HCT116 (cell line): ENCODE measurements around the gene PKHD1. TPM values are rescaled to one million over a fixed set of nuclear protein-coding genes. Genes with fewer than 3 reads are reported as not detected.
A peak's percentile ranks its signal among the peaks of the same experiment; 100 is the strongest.

Experiments
- ATAC-seq: fragments of 200-7000 bp; cut with Tn5 transposase; 2 replicates; pipeline ENCODE4 v1.9.1; 2020; ENCODE audit warnings: mild to moderate bottlenecking, moderate library complexity
- BruUV-seq: library from RNA; stranded (reverse); fragments of 400-500 nt; replicated peaks from 2 replicates; lab custom pipeline; 2021; lab: Mats Ljungman, UMichigan
- CTCF ChIA-PET: fragments of 300-600 bp; sonication (Branson Sonifier 250); formaldehyde crosslinking; loops from one replicate; lab custom pipeline; 2021; ENCODE audit warnings: antibody characterized with exemption; lab: Charles Lee
- POLR2A ChIA-PET: fragments of 300-600, 350-600 bp; sonication (Branson Sonifier 250); formaldehyde crosslinking; loops from one replicate; lab custom pipeline; 2021; ENCODE audit warnings: antibody characterized with exemption; lab: Charles Lee
- RAD21 ChIA-PET, 2 experiments: fragments of 300-600 bp; sonication (Branson Sonifier 250); formaldehyde crosslinking; loops; one replicate each; lab custom pipeline; 2023; ENCODE audit warnings: low total read pairs in 2 of 2; ENCODE audit not compliant: uncharacterized antibody in 2 of 2, unreplicated experiment in 2 of 2, low non-redundant PET in 1 of 2; lab: Charles Lee
- DNase-seq: peaks from one replicate; pipeline ENCODE4 v3.0.0-alpha.2; 2010; ENCODE audit warnings: low read depth, low spot score
- H2AFZ ChIP-seq: fragments of 200-600 bp; shearing (Covaris generic), sonication (generic); 2 replicates; pipeline ENCODE4 v1.6.1; 2017; ENCODE audit warnings: low read depth, mixed run types, mixed read lengths, antibody characterized with exemption, low read length; ENCODE audit not compliant: poor library complexity, severe bottlenecking
- H3K27ac ChIP-seq: 2 replicates; pipeline ENCODE4 v1.5.1; 2012; ENCODE audit warnings: low read depth, low read length
- H3K27me3 ChIP-seq: fragments of 200-600 bp; sonication (generic); 2 replicates; pipeline ENCODE4 v1.6.1; 2016; ENCODE audit warnings: mixed run types, low read length, mixed read lengths; ENCODE audit not compliant: insufficient read depth
- H3K36me3 ChIP-seq, 2 experiments: fragments of 200-500 bp in 1 of 2; fragments of 200-600 bp in 1 of 2; sonication (Bioruptor generic) in 1 of 2; sonication (generic) in 1 of 2; 2 replicates each; pipeline versions ENCODE4 v1.5.1 to v1.6.1; 2014 to 2016; ENCODE audit warnings: low read length in 2 of 2, inconsistent platforms in 1 of 2, mixed read lengths in 1 of 2, mixed run types in 1 of 2; ENCODE audit not compliant: insufficient read depth in 2 of 2, control insufficient read depth in 1 of 2
- H3K4me1 ChIP-seq, 2 experiments: fragments of 200-600 bp in 1 of 2; sonication (generic) in 1 of 2; 2 replicates each; pipeline versions ENCODE4 v1.5.1 to v1.6.1; 2012 to 2017; ENCODE audit warnings: low read length in 2 of 2, inconsistent platforms in 1 of 2, mild to moderate bottlenecking in 1 of 2, mixed read lengths in 1 of 2, mixed run types in 1 of 2, moderate library complexity in 1 of 2; ENCODE audit not compliant: insufficient read depth in 2 of 2, control insufficient read depth in 1 of 2
- H3K4me2 ChIP-seq: fragments of 200-600 bp; sonication (generic); 2 replicates; pipeline ENCODE4 v1.6.1; 2017; ENCODE audit warnings: mixed run types, low read length, mixed read lengths
- H3K4me3 ChIP-seq, 2 experiments: fragments of 200-600 bp in 1 of 2; sonication (generic) in 1 of 2; replicated peaks in 1 of 2; 2 replicates each; pipeline ENCODE4 v1.5.1; 2011 to 2016; ENCODE audit warnings: low read length in 2 of 2, control low read depth in 1 of 2, low read depth in 1 of 2, mild to moderate bottlenecking in 1 of 2, mixed read lengths in 1 of 2, mixed run types in 1 of 2
- H3K79me2 ChIP-seq: fragments of 200-600 bp; sonication (generic); 2 replicates; pipeline ENCODE4 v1.6.1; 2017; ENCODE audit warnings: mild to moderate bottlenecking, mixed run types, low read length, moderate library complexity, mixed read lengths; ENCODE audit not compliant: insufficient read depth
- H3K9ac ChIP-seq: fragments of 200-600 bp; sonication (generic); 2 replicates; pipeline ENCODE4 v1.6.1; 2016; ENCODE audit warnings: low read length, mixed read lengths
- H3K9me2 ChIP-seq: fragments of 200-600 bp; sonication (generic), shearing (Covaris generic); 2 replicates; pipeline ENCODE4 v1.6.1; 2017; ENCODE audit warnings: mixed run types, mild to moderate bottlenecking, moderate library complexity; ENCODE audit not compliant: insufficient read depth
- H3K9me3 ChIP-seq, 2 experiments: fragments of 200-500 bp in 1 of 2; fragments of 200-600 bp in 1 of 2; sonication (Bioruptor generic) in 1 of 2; sonication (generic) in 1 of 2; 2 replicates each; pipeline ENCODE4 v1.6.1; 2014 to 2017; ENCODE audit warnings: low read length in 2 of 2, mixed read lengths in 2 of 2, inconsistent platforms in 1 of 2, low read depth in 1 of 2, mild to moderate bottlenecking in 1 of 2, mixed run types in 1 of 2, moderate library complexity in 1 of 2; ENCODE audit not compliant: control insufficient read depth in 1 of 2, insufficient read depth in 1 of 2
- H4K20me1 ChIP-seq: fragments of 200-600 bp; sonication (generic), shearing (Covaris generic); 2 replicates; pipeline ENCODE4 v1.6.1; 2017; ENCODE audit warnings: mixed run types, mild to moderate bottlenecking, moderate library complexity; ENCODE audit not compliant: insufficient read depth
- CTCF ChIP-seq, 3 experiments: fragments of 200-600 bp in 1 of 3; sonication (generic) in 1 of 3; IDR thresholded peaks in 2 of 3; conservative IDR thresholded peaks in 1 of 3; 2 replicates each; pipeline ENCODE4 v1.5.1; 2012 to 2017; ENCODE audit warnings: low read depth in 2 of 3, low read length in 2 of 3, antibody characterized with exemption in 1 of 3, borderline replicate concordance in 1 of 3, control low read depth in 1 of 3, mild to moderate bottlenecking in 1 of 3, mixed read lengths in 1 of 3, mixed run types in 1 of 3, moderate library complexity in 1 of 3; ENCODE audit not compliant: insufficient read depth in 1 of 3
- EZH2 ChIP-seq: fragments of 200-600 bp; sonication (generic); IDR thresholded peaks from 2 replicates; pipeline ENCODE4 v1.6.1; 2017; ENCODE audit warnings: antibody characterized with exemption, mixed run types
- MAX ChIP-seq: IDR thresholded peaks from 2 replicates; pipeline ENCODE4 v1.6.1; 2012
- POLR2AphosphoS5 ChIP-seq: IDR thresholded peaks from 2 replicates; pipeline ENCODE4 v1.6.1; 2011; ENCODE audit warnings: mild to moderate bottlenecking, low read depth, low read length, moderate library complexity
- RAD21 ChIP-seq: IDR thresholded peaks from 2 replicates; pipeline ENCODE4 v1.6.1; 2012; ENCODE audit warnings: low read depth, mild to moderate bottlenecking
- REST ChIP-seq: IDR thresholded peaks from 2 replicates; pipeline ENCODE4 v1.6.1; 2012; ENCODE audit warnings: low read depth
- YY1 ChIP-seq: IDR thresholded peaks from 2 replicates; pipeline ENCODE4 v1.6.1; 2011; ENCODE audit warnings: low read length, low read depth, moderate library complexity, mild to moderate bottlenecking; ENCODE audit not compliant: insufficient replicate concordance; ENCODE audit errors: extremely low read depth
- ZBTB33 ChIP-seq: IDR thresholded peaks from 2 replicates; pipeline ENCODE4 v1.6.1; 2011; ENCODE audit warnings: mild to moderate bottlenecking, low read length, moderate library complexity; ENCODE audit not compliant: insufficient replicate concordance; ENCODE audit errors: extremely low read depth
- intact Hi-C: fragments of 100-400 bp; cut with micrococcal nuclease; formaldehyde crosslinking; loops from 2 replicates; pipeline ENCODE4 v1.10.0; 2022
- total RNA-seq: library from RNA; stranded (reverse); gene quantifications from one replicate; pipeline ENCODE4 v1.2.1, GENCODE V29; 2021; ENCODE audit not compliant: unreplicated experiment

Gene PKHD1
- total RNA-seq, 1 experiment from 2014 or later = not detected

- Histone ChIP-seq H3K27me3 (peaks cover 4% of the 10 kb centered on the region; the same call in 1 of the 2 replicates), H3K79me2 (no peaks in the 10 kb centered on the region), H3K4me2 (no peak overlapping the region), H3K36me3 (no peaks in the 10 kb centered on the region), H2AFZ (no peak overlapping the region), H3K4me3 (no peak overlapping the region), H3K9ac (no peak overlapping the region), H4K20me1 (no peaks in the 10 kb centered on the region), H3K4me1 (no peaks in the 10 kb centered on the region), H3K9me3 (no peaks in the 10 kb centered on the region), H3K9me2 (no peaks in the 10 kb centered on the region), H3K27ac (no peak overlapping the region)
- no TSS peak for BruUV-seq
- ChIA-PET CTCF (interaction anchor here (0.9 to 1.9 kb wide), 2 partner anchors 11 to 28 kb away, joined by 3 to 6 read pairs; no protein-coding TSS in a partner anchor), RAD21 (no interaction called here), POLR2A (no interaction called here)
- intact Hi-C loops = loop anchor here (1.0 to 5.0 kb wide), 3 partner anchors 166 to 1894 kb away; no protein-coding TSS in a partner anchor
- ATAC-seq (no peak), DNase-seq (peak; percentile 3)
- TF ChIP-seq MAX (no peak), CTCF (IDR thresholded peaks at IDR 0.05 in 2 of 3, conservative IDR thresholded peaks at IDR 0.05 in 1 of 3; ENCODE audit: borderline replicate concordance in 1 of 3, insufficient read depth in 1 of 3, low read depth in 2 of 3, low read length in 2 of 3) (peak; percentile 48 to 77 (median 50); a peak in 4 of 6 replicates), RAD21 (peak; percentile 67)
Observed at GRCh38 chr6:52020945-52021570, 66.4 kb downstream of the PKHD1 start.

- TF ChIP-seq YY1 (no peak), POLR2AphosphoS5 (no peak), ZBTB33 (no peak), REST (no peak), EZH2 (no peak), MAX (no peak)
- TF ChIP-seq, all 23 proteins: peak for 0
- H3K27me3 ChIP-seq = peaks cover 4% of the 10 kb centered on the region; the same call in 1 of the 2 replicates
- DNase-seq = no peak
- H3K4me1 ChIP-seq = no peaks in the 10 kb centered on the region
- H3K4me3 ChIP-seq = no peak overlapping the region
- H3K79me2 ChIP-seq = no peaks in the 10 kb centered on the region
- POLR2A ChIA-PET = no interaction called here
- no peak overlapping the region for H3K9ac ChIP-seq
- RAD21 ChIA-PET = no interaction called here
- H2AFZ ChIP-seq = no peak overlapping the region
- no peak for ATAC-seq
- BruUV-seq = no TSS peak
- no peak overlapping the region for H3K4me2 ChIP-seq
- no peaks in the 10 kb centered on the region for H3K9me2 ChIP-seq
- H3K9me3 ChIP-seq = no peaks in the 10 kb centered on the region
- H3K36me3 ChIP-seq = no peaks in the 10 kb centered on the region
- CTCF ChIA-PET = interaction anchor here (0.9 to 2.0 kb wide), 3 partner anchors 9 to 1891 kb away, joined by 3 to 6 read pairs (median 4); no protein-coding TSS in a partner anchor
- H4K20me1 ChIP-seq = no peaks in the 10 kb centered on the region
- no peak overlapping the region for H3K27ac ChIP-seq
- intact Hi-C loops = loop anchor here (5.0 kb wide), 1 partner anchor 1893 kb away; no protein-coding TSS in a partner anchor
Observed at GRCh38 chr6:52019881-52020280, 67.5 kb downstream of the PKHD1 start.
